H1 (cell line): ENCODE data around the gene ABHD15.

ENCODE experiments used
- CTCF ChIP-seq, 3 experiments: IDR thresholded peaks; 1 replicate in 2 of 3; 2 replicates in 1 of 3; pipeline versions ENCODE4 v1.5.1 to v1.6.1; 2011; ENCODE audit warnings: low read length in 3 of 3, mild to moderate bottlenecking in 3 of 3, inconsistent platforms in 2 of 3, low read depth in 1 of 3, moderate library complexity in 1 of 3; ENCODE audit not compliant: insufficient read depth in 1 of 3; ENCODE audit errors: control extremely low read depth in 1 of 3
- GABPA ChIP-seq: IDR thresholded peaks from 2 replicates; pipeline ENCODE4 v1.6.1; 2011; ENCODE audit warnings: mild to moderate bottlenecking, low read length, moderate library complexity, borderline replicate concordance; ENCODE audit not compliant: insufficient read depth
- POU5F1 ChIP-seq: IDR thresholded peaks from 2 replicates; pipeline ENCODE4 v1.6.1; 2011; ENCODE audit warnings: low read depth, mild to moderate bottlenecking, low read length, moderate library complexity
- RXRA ChIP-seq: IDR thresholded peaks from 2 replicates; pipeline ENCODE4 v1.6.1; 2011; ENCODE audit warnings: low read depth, mild to moderate bottlenecking, low read length, moderate library complexity; ENCODE audit not compliant: insufficient read depth
- SRF ChIP-seq: IDR thresholded peaks from 2 replicates; pipeline ENCODE4 v1.6.1; 2011; ENCODE audit warnings: mild to moderate bottlenecking, low read depth, low read length, moderate library complexity

GRCh38 chr17:29573871-29574731 lies 7.3 kb upstream of the ABHD15 start:
- TF ChIP-seq GABPA (no peak), CTCF (IDR thresholded peaks at IDR 0.05; ENCODE audit: control extremely low read depth in 1 of 3, insufficient read depth in 1 of 3, low read depth in 1 of 3, low read length in 3 of 3) (no peak), RXRA (no peak), POU5F1 (no peak), SRF (no peak)
